HEK293 (cell line): ENCODE results near the gene PHAF1.
A peak's percentile ranks its signal among the peaks of the same experiment; 100 is the strongest.

ENCODE experiments used
- CTCF ChIA-PET: fragments of 350-600 bp; formaldehyde crosslinking; extraction: SDS; loops from one replicate; lab custom pipeline; 2021; ENCODE audit warnings: antibody characterized with exemption; lab: Yijun Ruan, JAX
- POLR2A ChIA-PET: fragments of 300-600 bp; formaldehyde crosslinking; extraction: SDS; loops from one replicate; lab custom pipeline; 2020; ENCODE audit warnings: antibody characterized with exemption, inconsistent platforms; lab: Yijun Ruan, JAX
- H3K27ac ChIP-seq: fragments of 200-500 bp; sonication (Bioruptor generic); 2 replicates; pipeline ENCODE4 v1.5.1; 2014; ENCODE audit warnings: low read depth, low read length, control low read depth, inconsistent platforms; ENCODE audit errors: extremely low read depth
- H3K36me3 ChIP-seq, 2 experiments: fragments of 200-500 bp in 1 of 2; sonication (Bioruptor generic) in 1 of 2; 1 replicate in 1 of 2; 2 replicates in 1 of 2; pipeline ENCODE4 v1.5.1; 2014 to 2017; ENCODE audit warnings: inconsistent platforms in 2 of 2, low read length in 2 of 2; ENCODE audit not compliant: control insufficient read depth in 2 of 2, insufficient read depth in 1 of 2
- H3K4me1 ChIP-seq: fragments of 200-500 bp; sonication (Bioruptor generic); 2 replicates; pipeline ENCODE4 v1.5.1; 2014; ENCODE audit warnings: mild to moderate bottlenecking, low read length, inconsistent platforms; ENCODE audit not compliant: control insufficient read depth, insufficient read depth
- H3K4me3 ChIP-seq: 2 replicates; pipeline ENCODE4 v1.5.1; 2011; ENCODE audit warnings: low read depth, mild to moderate bottlenecking, control low read depth, low read length, moderate library complexity
- H3K9me3 ChIP-seq: fragments of 200-500 bp; sonication (Bioruptor generic); 2 replicates; pipeline ENCODE4 v1.5.1; 2014; ENCODE audit warnings: low read depth, low read length, inconsistent platforms; ENCODE audit not compliant: control insufficient read depth, insufficient read depth
- GLI4 ChIP-seq: fragments of 450-650 bp; formaldehyde crosslinking; IDR thresholded peaks from 2 replicates; pipeline ENCODE4 v1.5.1; 2016; ENCODE audit warnings: missing biosample characterization, missing genetic modification characterization
- GLIS1 ChIP-seq: fragments of 450-650 bp; formaldehyde crosslinking; IDR thresholded peaks from 2 replicates; pipeline ENCODE4 v1.5.1; 2016; ENCODE audit warnings: missing biosample characterization, missing genetic modification characterization
- KLF1 ChIP-seq: fragments of 450-650 bp; formaldehyde crosslinking; IDR thresholded peaks from 2 replicates; pipeline ENCODE4 v1.5.1; 2016; ENCODE audit warnings: missing biosample characterization, missing genetic modification characterization
- TCF7L2 ChIP-seq: IDR thresholded peaks from 2 replicates; pipeline ENCODE4 v1.6.1; 2011; ENCODE audit warnings: low read depth, mild to moderate bottlenecking, inconsistent platforms, low read length, moderate library complexity, borderline replicate concordance
- ZBTB1 ChIP-seq: fragments of 450-650 bp; formaldehyde crosslinking; IDR thresholded peaks from 2 replicates; pipeline ENCODE4 v1.5.1; 2016; ENCODE audit warnings: missing biosample characterization, missing genetic modification characterization
- ZBTB7A ChIP-seq: fragments of 450-650 bp; formaldehyde crosslinking; IDR thresholded peaks from 2 replicates; pipeline ENCODE4 v1.5.1; 2016; ENCODE audit warnings: low read depth, missing biosample characterization, missing genetic modification characterization
- ZBTB8A ChIP-seq: fragments of 450-650 bp; formaldehyde crosslinking; IDR thresholded peaks from 2 replicates; pipeline ENCODE4 v1.5.1; 2016; ENCODE audit warnings: missing biosample characterization, missing genetic modification characterization
- ZNF140 ChIP-seq: fragments of 450-650 bp; formaldehyde crosslinking; IDR thresholded peaks from 2 replicates; pipeline ENCODE4 v1.5.1; 2016; ENCODE audit warnings: missing biosample characterization, missing genetic modification characterization
- ZNF146 ChIP-seq: fragments of 450-650 bp; formaldehyde crosslinking; IDR thresholded peaks from 2 replicates; pipeline ENCODE4 v1.5.1; 2016; ENCODE audit warnings: missing biosample characterization, missing genetic modification characterization
- ZNF280D ChIP-seq: fragments of 450-650 bp; formaldehyde crosslinking; IDR thresholded peaks from 2 replicates; pipeline ENCODE4 v1.5.1; 2016; ENCODE audit warnings: missing biosample characterization, missing genetic modification characterization
- ZNF341 ChIP-seq: fragments of 450-650 bp; formaldehyde crosslinking; IDR thresholded peaks from 2 replicates; pipeline ENCODE4; 2016; ENCODE audit warnings: low read depth, missing biosample characterization, missing genetic modification characterization
- ZNF423 ChIP-seq: fragments of 450-650 bp; formaldehyde crosslinking; IDR thresholded peaks from 2 replicates; pipeline ENCODE4 v1.5.1; 2016; ENCODE audit warnings: missing biosample characterization, missing genetic modification characterization
- ZNF433 ChIP-seq: fragments of 450-650 bp; formaldehyde crosslinking; IDR thresholded peaks from 2 replicates; pipeline ENCODE4 v1.5.1; 2016; ENCODE audit warnings: missing biosample characterization, missing genetic modification characterization, low read depth
- ZNF529 ChIP-seq: fragments of 450-650 bp; formaldehyde crosslinking; IDR thresholded peaks from 2 replicates; pipeline ENCODE4 v1.5.1; 2017; ENCODE audit warnings: missing genetic modification characterization, missing biosample characterization; ENCODE audit not compliant: insufficient replicate concordance
- ZNF530 ChIP-seq: fragments of 450-650 bp; formaldehyde crosslinking; IDR thresholded peaks from 2 replicates; pipeline ENCODE4 v1.5.1; 2016; ENCODE audit warnings: low read depth, missing biosample characterization, missing genetic modification characterization
- ZNF558 ChIP-seq: fragments of 450-650 bp; formaldehyde crosslinking; IDR thresholded peaks from 2 replicates; pipeline ENCODE4 v1.5.1; 2016; ENCODE audit warnings: missing biosample characterization, missing genetic modification characterization
- ZNF610 ChIP-seq: fragments of 450-650 bp; formaldehyde crosslinking; IDR thresholded peaks from 2 replicates; pipeline ENCODE4 v1.5.1; 2016; ENCODE audit warnings: missing biosample characterization, missing genetic modification characterization, borderline replicate concordance
- ZNF792 ChIP-seq: fragments of 450-650 bp; formaldehyde crosslinking; IDR thresholded peaks from 2 replicates; pipeline ENCODE4 v1.5.1; 2016; ENCODE audit warnings: missing biosample characterization, missing genetic modification characterization
- ZSCAN18 ChIP-seq: fragments of 450-650 bp; formaldehyde crosslinking; IDR thresholded peaks from 2 replicates; pipeline ENCODE4 v1.5.1; 2016; ENCODE audit warnings: missing biosample characterization, missing genetic modification characterization

Gene PHAF1

GRCh38 chr16:67193536-67193935 is 83.8 kb downstream of the PHAF1 start:
- peaks cover 7% of the 10 kb centered on the region for H3K4me1 ChIP-seq
- TF ChIP-seq ZNF423 (no peak), ZNF792 (tag by site-specific recombination) (no peak), ZNF341 (no peak), GLI4 (no peak), ZNF140 (tag by site-specific recombination) (no peak)

GRCh38 chr16:67194260-67194659 is 84.5 kb downstream of the PHAF1 start:
- no peak overlapping the region for H3K27ac ChIP-seq
- POLR2A ChIA-PET, result interaction anchor here (1.3 to 1.4 kb wide), 2 partner anchors 10 to 14 kb away, joined by 3 to 4 read pairs; no protein-coding TSS in a partner anchor
- TF ChIP-seq ZBTB1 (tag by site-specific recombination), result no peak
- peak; percentile 50; the same call in 1 of the 2 replicates for TF ChIP-seq KLF1 (tag by site-specific recombination)
- TF ChIP-seq, all 188 proteins: peak for 1
- Histone ChIP-seq H3K4me1 (peaks cover 7% of the 10 kb centered on the region), H3K9me3 (no peaks in the 10 kb centered on the region), H3K4me3 (no peak overlapping the region), H3K36me3 (peaks cover 7 to 63% of the 10 kb centered on the region in 2 experiments; a peak in 2 of 3 replicates)
- CTCF ChIA-PET, result interaction anchor here (0.7 kb wide), 1 partner anchor 176 kb away, joined by 3 read pairs; no protein-coding TSS in a partner anchor

More at GRCh38 chr16:67193536-67193935, 83.8 kb downstream of the PHAF1 start:
- ChIA-PET CTCF (interaction anchor here (1.5 to 1.6 kb wide), 2 partner anchors 53 to 67 kb away, joined by 3 to 6 read pairs; no protein-coding TSS in a partner anchor), POLR2A (interaction anchor here (1.3 to 1.7 kb wide), 4 partner anchors 8 to 17 kb away, joined by 4 to 5 read pairs (median 4); no protein-coding TSS in a partner anchor)
- no peak overlapping the region for H3K27ac ChIP-seq
- H3K9me3 ChIP-seq, result no peaks in the 10 kb centered on the region
- H3K36me3 ChIP-seq, result peaks cover 7 to 58% of the 10 kb centered on the region in 2 experiments; a peak in 2 of 3 replicates
- no peak overlapping the region for H3K4me3 ChIP-seq

- TF ChIP-seq ZBTB7A (tag by site-specific recombination) (no peak), ZNF529 (tag by site-specific recombination) (no peak), ZNF610 (tag by site-specific recombination) (no peak), ZSCAN18 (tag by site-specific recombination) (no peak), GLIS1 (tag by site-specific recombination) (peak; percentile 45; the same call in 1 of the 2 replicates)
- peaks cover 7% of the 10 kb centered on the region for H3K4me1 ChIP-seq
- H3K36me3 ChIP-seq, result peaks cover 7 to 72% of the 10 kb centered on the region in 2 experiments; a peak in 2 of 3 replicates
- no peaks in the 10 kb centered on the region for H3K9me3 ChIP-seq
- ChIA-PET CTCF (interaction anchor here (1.5 kb wide), 1 partner anchor 31 kb away, joined by 4 read pairs; the partner anchor contains the start of gene TMEM208), POLR2A (interaction anchor here (0.9 kb wide), 1 partner anchor 13 kb away, joined by 3 read pairs; no protein-coding TSS in a partner anchor)
- no peak overlapping the region for H3K4me3 ChIP-seq
- H3K27ac ChIP-seq, result no peak overlapping the region
Measured at GRCh38 chr16:67195676-67196075, 85.9 kb downstream of the PHAF1 start.

- no peak overlapping the region for H3K4me3 ChIP-seq
- no peak for TF ChIP-seq ZBTB8A (tag by site-specific recombination)
- no peak for TF ChIP-seq ZNF280D (tag by site-specific recombination)
- no peak for TF ChIP-seq ZNF530 (tag by site-specific recombination)
- TF ChIP-seq ZNF140 (tag by site-specific recombination), result no peak
- TF ChIP-seq TCF7L2, result no peak
- TF ChIP-seq ZNF146 (tag by site-specific recombination), result no peak
- TF ChIP-seq ZNF558 (tag by site-specific recombination), result no peak
- TF ChIP-seq ZNF433 (tag by site-specific recombination), result no peak
- ChIA-PET POLR2A (interaction anchor here (0.9 to 1.8 kb wide), 4 partner anchors 12 to 49 kb away, joined by 3 to 11 read pairs (median 3); partner anchors contain the start of gene TMEM208), CTCF (interaction anchor here (1.2 to 2.2 kb wide), 4 partner anchors 11 to 30 kb away, joined by 4 to 10 read pairs (median 6); partner anchors contain the start of genes MATCAP1 and TMEM208)
- H3K36me3 ChIP-seq, result peaks cover 7 to 80% of the 10 kb centered on the region in 2 experiments; a peak in 2 of 3 replicates
- no peak overlapping the region for H3K27ac ChIP-seq
- peaks cover 7% of the 10 kb centered on the region for H3K4me1 ChIP-seq
- H3K9me3 ChIP-seq, result no peaks in the 10 kb centered on the region
Measured at GRCh38 chr16:67196881-67197280, 87.1 kb downstream of the PHAF1 start.
